ENCODE measurements around the gene SAP130. TPM values are rescaled to one million over a fixed set of nuclear protein-coding genes. Genes with fewer than 3 reads are reported as not detected.

SAP130 gene
- total and polyA plus RNA-seq, 7 donors: 6.3 to 14.3 (median 10.5) TPM

- H3K4me1 ChIP-seq: peaks cover 12% of the 10 kb centered on the region
- H3K27me3 ChIP-seq (ENCODE audit: insufficient read depth in 3 of 3, low read length in 2 of 3): no peaks in the 10 kb centered on the region
- intact Hi-C loops (cut with DNase I): no loop called here
- peaks cover 14 to 98% of the 10 kb centered on the region in 2 donors for H3K36me3 ChIP-seq (ENCODE audit: insufficient read depth in 1 of 2, low read depth in 1 of 2)
- H3K9me3 ChIP-seq: no peaks in the 10 kb centered on the region
- WGBS, 3 donors: 51 to 71% (median 61%) methylated on average over 7 of the region's 7 CpGs
- no peak for TF ChIP-seq CTCF (IDR thresholded peaks at IDR 0.05)
- ATAC-seq (peak; percentile 71 to 92 (median 86)), DNase-seq (no peak)
- H3K4me3 ChIP-seq: no peak overlapping the region
- peak overlapping the region; percentile 65 for H3K27ac ChIP-seq
Measured at GRCh38 chr2:127995725-127996124, 32.1 kb downstream of the SAP130 start.

- Histone ChIP-seq H3K27ac (no peak overlapping the region), H3K4me3 (no peak overlapping the region), H3K36me3 (ENCODE audit: insufficient read depth in 1 of 2, low read depth in 1 of 2) (peaks cover 6 to 95% of the 10 kb centered on the region in 2 donors), H3K4me1 (peaks cover 12% of the 10 kb centered on the region), H3K27me3 (ENCODE audit: insufficient read depth in 3 of 3, low read length in 2 of 3) (no peaks in the 10 kb centered on the region), H3K9me3 (no peaks in the 10 kb centered on the region)
- no peak for ATAC-seq
- no peak for DNase-seq
- WGBS, 3 donors: 59 to 65% (median 63%) methylated on average over 2 of the region's 2 CpGs
- no peak for TF ChIP-seq CTCF (IDR thresholded peaks at IDR 0.05)
- intact Hi-C loops (cut with DNase I): no loop called here
Measured at GRCh38 chr2:127993659-127994058, 34.2 kb downstream of the SAP130 start.

GRCh38 chr2:127991742-127992141, 36.1 kb downstream of the SAP130 start:
- H3K4me1 ChIP-seq: peaks cover 12% of the 10 kb centered on the region
- ATAC-seq: no peak
- WGBS, 3 donors: 91 to 95% (median 93%) methylated on average over 5 of the region's 5 CpGs
- no peaks in the 10 kb centered on the region for H3K9me3 ChIP-seq
- intact Hi-C loops (cut with DNase I): no loop called here
- H3K36me3 ChIP-seq (ENCODE audit: insufficient read depth in 1 of 2, low read depth in 1 of 2): peaks cover 0 to 94% of the 10 kb centered on the region in 2 donors
- no peaks in the 10 kb centered on the region for H3K27me3 ChIP-seq (ENCODE audit: insufficient read depth in 3 of 3, low read length in 2 of 3)
- no peak for TF ChIP-seq CTCF (IDR thresholded peaks at IDR 0.05)
- no peak overlapping the region for H3K4me3 ChIP-seq
- H3K27ac ChIP-seq: no peak overlapping the region
- no peak for DNase-seq

GRCh38 chr2:127986548-127987079, 41.2 kb downstream of the SAP130 start:
- Histone ChIP-seq H3K27me3 (ENCODE audit: insufficient read depth in 3 of 3, low read length in 2 of 3) (no peaks in the 10 kb centered on the region), H3K36me3 (ENCODE audit: insufficient read depth in 1 of 2, low read depth in 1 of 2) (peaks cover 0 to 95% of the 10 kb centered on the region in 2 donors), H3K9me3 (no peaks in the 10 kb centered on the region), H3K27ac (no peak overlapping the region), H3K4me1 (no peaks in the 10 kb centered on the region), H3K4me3 (no peak overlapping the region)
- ATAC-seq (no peak), DNase-seq (no peak)
- 86 to 93% (median 90%) methylated on average over 7 of the region's 7 CpGs for WGBS, 3 donors
- intact Hi-C loops (cut with DNase I): no loop called here
- no peak for TF ChIP-seq CTCF (IDR thresholded peaks at IDR 0.05)

- ATAC-seq: peak; percentile 54 to 76 (median 58)
- no peaks in the 10 kb centered on the region for H3K9me3 ChIP-seq
Measured at GRCh38 chr2:127985735-127986134, 42.1 kb downstream of the SAP130 start.

More at GRCh38 chr2:127985735-127986134, 42.1 kb downstream of the SAP130 start:
- intact Hi-C loops (cut with DNase I): no loop called here
- TF ChIP-seq CTCF (IDR thresholded peaks at IDR 0.05): no peak
- H3K4me1 ChIP-seq: no peaks in the 10 kb centered on the region
- no peak overlapping the region for H3K4me3 ChIP-seq
- no peaks in the 10 kb centered on the region for H3K27me3 ChIP-seq (ENCODE audit: insufficient read depth in 3 of 3, low read length in 2 of 3)
- DNase-seq: no peak
- no peak overlapping the region for H3K27ac ChIP-seq
- peaks cover 0 to 87% of the 10 kb centered on the region in 2 donors for H3K36me3 ChIP-seq (ENCODE audit: insufficient read depth in 1 of 2, low read depth in 1 of 2)
- WGBS, 3 donors: 71 to 79% (median 78%) methylated on average over 13 of the region's 13 CpGs
